K562 (cell line): Measurements from ENCODE around the gene ODAPH. TPM values are rescaled to one million over a fixed set of nuclear protein-coding genes. Genes with fewer than 3 reads are reported as not detected.

Source experiments
- ATAC-seq: fragments of 200-7000 bp; cut with Tn5 transposase; 3 replicates; pipeline ENCODE4 v1.9.1; 2020; ENCODE audit warnings: moderate library complexity
- BruUV-seq: library from RNA; stranded (reverse); fragments of 400-500 nt; replicated peaks from 2 replicates; lab custom pipeline; 2021; lab: Mats Ljungman, UMichigan
- CTCF ChIA-PET: fragments of 300-600 bp; formaldehyde crosslinking; extraction: SDS; loops from one replicate; lab custom pipeline; 2021; ENCODE audit warnings: low intra/inter-chr PET ratio; lab: Yijun Ruan, JAX
- POLR2A ChIA-PET: fragments of 300-600, 350-650 bp; sonication (Branson Sonifier 250); formaldehyde crosslinking; extraction: SDS; loops from one replicate; lab custom pipeline; 2021; ENCODE audit warnings: antibody characterized with exemption, inconsistent platforms; lab: Yijun Ruan, JAX
- DNase-seq, 4 experiments: peaks; one replicate each; pipeline versions ENCODE4 v3.0.0 to v3.0.0-alpha.2; 2011 to 2018; ENCODE audit warnings: low spot score in 3 of 4, mixed read lengths in 3 of 4; ENCODE audit errors: extremely low read depth in 1 of 4
- FAIRE-seq: peaks from 2 replicates; lab custom pipeline; 2011; peaks lifted over from hg19 to GRCh38; lab: Jason Lieb, UNC
- H2AFZ ChIP-seq: 2 replicates; pipeline ENCODE4 v1.6.0; 2011; ENCODE audit warnings: low read depth, low read length, control low read depth, inconsistent platforms
- H3K27ac ChIP-seq: fragments of 200-600 bp; 3 replicates; pipeline ENCODE4 v1.8.0; 2011; ENCODE audit warnings: low read depth, mild to moderate bottlenecking, control low read depth, inconsistent platforms, low read length, moderate library complexity, mixed read lengths; ENCODE audit errors: extremely low read depth
- H3K27me3 ChIP-seq, 2 experiments: fragments of 300-600 bp in 1 of 2; 2 replicates in 1 of 2; 3 replicates in 1 of 2; pipeline versions ENCODE4 v1.6.0 to v1.8.0; 2011; ENCODE audit warnings: inconsistent platforms in 2 of 2, low read length in 2 of 2, mild to moderate bottlenecking in 1 of 2, mixed read lengths in 1 of 2, moderate library complexity in 1 of 2; ENCODE audit not compliant: control insufficient read depth in 2 of 2, insufficient read depth in 2 of 2
- H3K36me3 ChIP-seq: fragments of 300-600 bp; 3 replicates; pipeline ENCODE4 v1.8.0; 2011; ENCODE audit warnings: mild to moderate bottlenecking, low read length, inconsistent platforms; ENCODE audit not compliant: control insufficient read depth, insufficient read depth
- H3K4me1 ChIP-seq, 2 experiments: fragments of 200-600 bp in 1 of 2; replicated peaks in 1 of 2; 2 replicates in 1 of 2; 3 replicates in 1 of 2; pipeline versions ENCODE4 v1.5.1 to v1.8.0; 2011; ENCODE audit warnings: inconsistent platforms in 2 of 2, low read length in 2 of 2, mild to moderate bottlenecking in 1 of 2, mixed read lengths in 1 of 2, moderate library complexity in 1 of 2; ENCODE audit not compliant: control insufficient read depth in 2 of 2, insufficient read depth in 2 of 2
- H3K4me2 ChIP-seq: 2 replicates; pipeline ENCODE4 v1.6.1; 2011; ENCODE audit warnings: low read length, control low read depth, inconsistent platforms, mixed read lengths; ENCODE audit not compliant: insufficient read depth
- H3K4me3 ChIP-seq: fragments of 200-600 bp; sonication (generic), shearing (Covaris generic); 2 replicates; pipeline ENCODE4 v1.5.1; 2016; ENCODE audit warnings: control low read depth, inconsistent platforms
- H3K79me2 ChIP-seq: fragments of 200-600 bp; 3 replicates; pipeline ENCODE4 v1.8.0; 2011; ENCODE audit warnings: low read length, inconsistent platforms; ENCODE audit not compliant: control insufficient read depth, insufficient read depth
- H3K9ac ChIP-seq, 2 experiments: 2 replicates each; pipeline versions ENCODE4 v1.6.0 to v1.6.1; 2011; ENCODE audit warnings: low read depth in 2 of 2, low read length in 2 of 2, control low read depth in 1 of 2, inconsistent platforms in 1 of 2, mild to moderate bottlenecking in 1 of 2, mixed read lengths in 1 of 2; ENCODE audit not compliant: insufficient read depth in 1 of 2
- H3K9me1 ChIP-seq: one replicate; pipeline ENCODE4 v1.6.0; 2011; ENCODE audit warnings: inconsistent platforms, mild to moderate bottlenecking, low read length, moderate library complexity; ENCODE audit not compliant: control insufficient read depth, insufficient read depth
- H3K9me3 ChIP-seq: replicated peaks from 2 replicates; pipeline ENCODE4 v1.5.1; 2011; ENCODE audit warnings: low read depth, low read length, inconsistent platforms; ENCODE audit not compliant: control insufficient read depth, insufficient read depth
- H4K20me1 ChIP-seq: replicated peaks from 2 replicates; pipeline ENCODE4 v1.6.1; 2011; ENCODE audit warnings: low read length, inconsistent platforms, mixed read lengths; ENCODE audit not compliant: control insufficient read depth, insufficient read depth
- CREBBP ChIP-seq: IDR thresholded peaks from one replicate; pipeline ENCODE4 v1.6.1; 2012; ENCODE audit warnings: low read depth, mild to moderate bottlenecking, control low read depth, inconsistent platforms, low read length
- MAFF ChIP-seq: IDR thresholded peaks from 2 replicates; pipeline ENCODE4 v1.6.1; 2012; ENCODE audit warnings: low read length, improper control_type of control experiment
- MIER1 ChIP-seq: fragments of 450-650 bp; IDR thresholded peaks from 2 replicates; pipeline ENCODE4 v1.6.1; 2016; ENCODE audit warnings: antibody characterized with exemption, mild to moderate bottlenecking, low read depth
- NCOA6 ChIP-seq: fragments of 450-650 bp; IDR thresholded peaks from 2 replicates; pipeline ENCODE4 v1.6.1; 2017; ENCODE audit warnings: mild to moderate bottlenecking
- TEAD4 ChIP-seq, 2 experiments: sonication (generic) in 1 of 2; formaldehyde crosslinking in 1 of 2; IDR thresholded peaks; 2 replicates each; pipeline versions ENCODE4 v1.6.1 to v1.8.0; 2012 to 2022; ENCODE audit warnings: borderline replicate concordance in 1 of 2, inconsistent platforms in 1 of 2, low read length in 1 of 2, mild to moderate bottlenecking in 1 of 2, missing genetic modification reagents in 1 of 2
- XRCC3 ChIP-seq: fragments of 450-650 bp; IDR thresholded peaks from 2 replicates; pipeline ENCODE4 v1.6.1; 2017; ENCODE audit warnings: mild to moderate bottlenecking, moderate library complexity
- ZBTB7A ChIP-seq: IDR thresholded peaks from 2 replicates; pipeline ENCODE4 v1.6.1; 2011; ENCODE audit warnings: low read depth, mild to moderate bottlenecking, low read length, moderate library complexity, borderline replicate concordance; ENCODE audit not compliant: control insufficient read depth
- ZNF165 ChIP-seq: fragments of 250-450 bp; sonication (Bioruptor Pico); IDR thresholded peaks from 2 replicates; pipeline ENCODE4 v1.4.0; 2020; ENCODE audit warnings: borderline replicate concordance
- WGBS: fragments of 100-300 bp; shearing (Covaris generic); methylation state at CpG from one replicate; pipeline ENCODE4 v1.1.6; 2016; ENCODE audit warnings: low coverage, mixed read lengths; ENCODE audit not compliant: insufficient coverage; ENCODE audit errors: missing lambda C conversion rate; 5-methylcytosine and 5-hydroxymethylcytosine counted together
- in situ Hi-C: fragments of 300-500 bp; cut with MboI; formaldehyde crosslinking; loops from 4 replicates; pipeline ENCODE4 v1.15.0; 2018; ENCODE audit warnings: inconsistent platforms, mixed read lengths
- intact Hi-C: fragments of 100-400 bp; cut with micrococcal nuclease; formaldehyde crosslinking; loops from 2 replicates; pipeline ENCODE4 v1.14.2; 2022
- polyA plus RNA-seq, 8 experiments: library from polyadenylated mRNA; depleted of rRNA in 4 of 8; stranded (reverse) in 5 of 8; unstranded in 3 of 8; fragments of >200 nt; fragmentation: Nextera tagmentation in 2 of 8; fragmentation: Illumina TruSeq in 1 of 8; extraction: Ambion mirVana in 2 of 8; extraction: Trizol in 1 of 8; gene quantifications; 2 replicates each; pipeline versions ENCODE4 v1.2.1 to v1.2.3, GENCODE V29; 2011 to 2014; ENCODE audit warnings: inconsistent platforms in 1 of 8, missing spikeins in 1 of 8
- total RNA-seq, 7 experiments: library from RNA; depleted of rRNA in 6 of 7; stranded (reverse); fragments of >200 nt in 6 of 7; fragmentation: Illumina TruSeq in 2 of 7; extraction: Trizol in 2 of 7; gene quantifications; 2 replicates each; pipeline versions ENCODE4 v1.2.1 to v1.2.3, GENCODE V29; 2011 to 2021; ENCODE audit warnings: low replicate concordance in 1 of 7
- TF ChIP-seq, protein P1 (sequence below): fragments of 200-800 bp; sonication (Bioruptor generic); IDR thresholded peaks from 2 replicates; pipeline ENCODE4 v1.6.1; 2016; ENCODE audit warnings: missing genetic modification characterization, missing compliant biosample characterization
- TF ChIP-seq, protein P2 (sequence below), 2 experiments: fragments of 250-450 bp in 1 of 2; fragments of 450-650 bp in 1 of 2; sonication (Bioruptor Pico) in 1 of 2; IDR thresholded peaks; 2 replicates each; pipeline versions ENCODE4 v1.6.1 to v1.8.0; 2016 to 2021; ENCODE audit warnings: mild to moderate bottlenecking in 2 of 2, moderate library complexity in 2 of 2, missing compliant biosample characterization in 1 of 2, missing genetic modification characterization in 1 of 2
- TF ChIP-seq, protein P3 (sequence below): fragments of 450-650 bp; formaldehyde crosslinking; IDR thresholded peaks from 2 replicates; pipeline ENCODE4 v1.4.0; 2022; ENCODE audit warnings: missing genetic modification characterization
- TF ChIP-seq, protein P4 (sequence below): fragments of 250-450 bp; sonication (Bioruptor Pico); IDR thresholded peaks from 2 replicates; pipeline ENCODE4 v1.4.0; 2020; ENCODE audit warnings: mild to moderate bottlenecking

Gene ODAPH
- total and polyA plus RNA-seq, 9 of the 15 experiments (the other 6 are each of a cell fraction or from before 2014, with no cell fraction given): not detected

DNA sequence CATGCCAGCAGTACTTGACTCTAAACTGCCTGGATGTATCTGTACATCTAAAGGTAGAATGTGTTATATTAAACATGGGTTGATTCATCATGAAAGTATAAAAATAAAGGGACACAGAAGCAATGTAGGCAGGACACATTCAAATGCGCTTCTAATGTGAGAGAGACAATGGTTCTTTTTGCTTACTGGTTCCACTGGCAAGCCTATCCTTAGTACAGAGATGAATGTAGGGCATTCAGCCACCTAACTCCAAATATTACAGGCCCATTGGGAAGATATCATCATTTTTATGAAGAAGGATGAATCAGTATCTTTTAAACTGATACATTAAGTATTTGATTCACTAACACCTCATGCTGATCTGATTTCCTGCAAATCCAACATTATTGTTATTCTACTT, 56.4 kb downstream of the ODAPH start:
- no peak overlapping the region for H3K4me3 ChIP-seq
- H3K27ac ChIP-seq: no peak overlapping the region
- no peak for FAIRE-seq
- no TSS peak for BruUV-seq
- H3K4me2 ChIP-seq: no peak overlapping the region
- in situ Hi-C loops: no loop called here
- no peaks in the 10 kb centered on the region; the same call in 1 of the 2 replicates for H3K9me3 ChIP-seq
- intact Hi-C loops: no loop called here
- POLR2A ChIA-PET: no interaction called here
- CTCF ChIA-PET: no interaction called here
- no peak overlapping the region for H2AFZ ChIP-seq
- no peaks in the 10 kb centered on the region for H3K27me3 ChIP-seq
- H4K20me1 ChIP-seq: no peaks in the 10 kb centered on the region
- WGBS: 38% methylated on average over 1 of the region's 1 CpG
- H3K79me2 ChIP-seq: no peaks in the 10 kb centered on the region
- H3K36me3 ChIP-seq: no peaks in the 10 kb centered on the region
- no peaks in the 10 kb centered on the region for H3K9me1 ChIP-seq
- no peak for DNase-seq
- no peak overlapping the region for H3K9ac ChIP-seq
- no peaks in the 10 kb centered on the region for H3K4me1 ChIP-seq
- no peak for ATAC-seq
- no peak for TF ChIP-seq ZNF165 (CRISPR knock-in tag)
- TF ChIP-seq MIER1: no peak
- TF ChIP-seq NCOA6: no peak
- TF ChIP-seq TEAD4 (IDR thresholded peaks at IDR 0.05; ENCODE audit: low read length): no peak
- no peak for TF ChIP-seq TEAD4 (CRISPR knock-in tag; IDR thresholded peaks at IDR 0.05; ENCODE audit: borderline replicate concordance)
- no peak for TF ChIP-seq MAFF
- no peak for TF ChIP-seq CREBBP
- TF ChIP-seq, protein P1, sequence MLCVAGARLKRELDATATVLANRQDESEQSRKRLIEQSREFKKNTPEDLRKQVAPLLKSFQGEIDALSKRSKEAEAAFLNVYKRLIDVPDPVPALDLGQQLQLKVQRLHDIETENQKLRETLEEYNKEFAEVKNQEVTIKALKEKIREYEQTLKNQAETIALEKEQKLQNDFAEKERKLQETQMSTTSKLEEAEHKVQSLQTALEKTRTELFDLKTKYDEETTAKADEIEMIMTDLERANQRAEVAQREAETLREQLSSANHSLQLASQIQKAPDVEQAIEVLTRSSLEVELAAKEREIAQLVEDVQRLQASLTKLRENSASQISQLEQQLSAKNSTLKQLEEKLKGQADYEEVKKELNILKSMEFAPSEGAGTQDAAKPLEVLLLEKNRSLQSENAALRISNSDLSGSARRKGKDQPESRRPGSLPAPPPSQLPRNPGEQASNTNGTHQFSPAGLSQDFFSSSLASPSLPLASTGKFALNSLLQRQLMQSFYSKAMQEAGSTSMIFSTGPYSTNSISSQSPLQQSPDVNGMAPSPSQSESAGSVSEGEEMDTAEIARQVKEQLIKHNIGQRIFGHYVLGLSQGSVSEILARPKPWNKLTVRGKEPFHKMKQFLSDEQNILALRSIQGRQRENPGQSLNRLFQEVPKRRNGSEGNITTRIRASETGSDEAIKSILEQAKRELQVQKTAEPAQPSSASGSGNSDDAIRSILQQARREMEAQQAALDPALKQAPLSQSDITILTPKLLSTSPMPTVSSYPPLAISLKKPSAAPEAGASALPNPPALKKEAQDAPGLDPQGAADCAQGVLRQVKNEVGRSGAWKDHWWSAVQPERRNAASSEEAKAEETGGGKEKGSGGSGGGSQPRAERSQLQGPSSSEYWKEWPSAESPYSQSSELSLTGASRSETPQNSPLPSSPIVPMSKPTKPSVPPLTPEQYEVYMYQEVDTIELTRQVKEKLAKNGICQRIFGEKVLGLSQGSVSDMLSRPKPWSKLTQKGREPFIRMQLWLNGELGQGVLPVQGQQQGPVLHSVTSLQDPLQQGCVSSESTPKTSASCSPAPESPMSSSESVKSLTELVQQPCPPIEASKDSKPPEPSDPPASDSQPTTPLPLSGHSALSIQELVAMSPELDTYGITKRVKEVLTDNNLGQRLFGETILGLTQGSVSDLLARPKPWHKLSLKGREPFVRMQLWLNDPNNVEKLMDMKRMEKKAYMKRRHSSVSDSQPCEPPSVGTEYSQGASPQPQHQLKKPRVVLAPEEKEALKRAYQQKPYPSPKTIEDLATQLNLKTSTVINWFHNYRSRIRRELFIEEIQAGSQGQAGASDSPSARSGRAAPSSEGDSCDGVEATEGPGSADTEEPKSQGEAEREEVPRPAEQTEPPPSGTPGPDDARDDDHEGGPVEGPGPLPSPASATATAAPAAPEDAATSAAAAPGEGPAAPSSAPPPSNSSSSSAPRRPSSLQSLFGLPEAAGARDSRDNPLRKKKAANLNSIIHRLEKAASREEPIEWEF (CRISPR knock-in tag): no peak
- TF ChIP-seq, protein P2, sequence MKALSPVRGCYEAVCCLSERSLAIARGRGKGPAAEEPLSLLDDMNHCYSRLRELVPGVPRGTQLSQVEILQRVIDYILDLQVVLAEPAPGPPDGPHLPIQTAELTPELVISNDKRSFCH (CRISPR knock-in tag; IDR thresholded peaks at IDR 0.05): no peak
- TF ChIP-seq, protein P2 (tag; IDR thresholded peaks at IDR 0.05): no peak
- TF ChIP-seq ZBTB7A: no peak
- no peak for TF ChIP-seq XRCC3
- TF ChIP-seq, protein P3, sequence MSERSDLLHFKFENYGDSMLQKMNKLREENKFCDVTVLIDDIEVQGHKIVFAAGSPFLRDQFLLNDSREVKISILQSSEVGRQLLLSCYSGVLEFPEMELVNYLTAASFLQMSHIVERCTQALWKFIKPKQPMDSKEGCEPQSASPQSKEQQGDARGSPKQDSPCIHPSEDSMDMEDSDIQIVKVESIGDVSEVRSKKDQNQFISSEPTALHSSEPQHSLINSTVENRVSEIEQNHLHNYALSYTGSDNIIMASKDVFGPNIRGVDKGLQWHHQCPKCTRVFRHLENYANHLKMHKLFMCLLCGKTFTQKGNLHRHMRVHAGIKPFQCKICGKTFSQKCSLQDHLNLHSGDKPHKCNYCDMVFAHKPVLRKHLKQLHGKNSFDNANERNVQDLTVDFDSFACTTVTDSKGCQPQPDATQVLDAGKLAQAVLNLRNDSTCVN (CRISPR knock-in tag): no peak
- TF ChIP-seq, protein P4, sequence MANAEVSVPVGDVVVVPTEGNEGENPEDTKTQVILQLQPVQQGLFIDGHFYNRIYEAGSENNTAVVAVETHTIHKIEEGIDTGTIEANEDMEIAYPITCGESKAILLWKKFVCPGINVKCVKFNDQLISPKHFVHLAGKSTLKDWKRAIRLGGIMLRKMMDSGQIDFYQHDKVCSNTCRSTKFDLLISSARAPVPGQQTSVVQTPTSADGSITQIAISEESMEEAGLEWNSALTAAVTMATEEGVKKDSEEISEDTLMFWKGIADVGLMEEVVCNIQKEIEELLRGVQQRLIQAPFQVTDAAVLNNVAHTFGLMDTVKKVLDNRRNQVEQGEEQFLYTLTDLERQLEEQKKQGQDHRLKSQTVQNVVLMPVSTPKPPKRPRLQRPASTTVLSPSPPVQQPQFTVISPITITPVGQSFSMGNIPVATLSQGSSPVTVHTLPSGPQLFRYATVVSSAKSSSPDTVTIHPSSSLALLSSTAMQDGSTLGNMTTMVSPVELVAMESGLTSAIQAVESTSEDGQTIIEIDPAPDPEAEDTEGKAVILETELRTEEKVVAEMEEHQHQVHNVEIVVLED (CRISPR knock-in tag): no peak
